SW480 (cell line): ENCODE measurements around the gene RPL27A.

ENCODE experiments used
- DNase-seq: peaks from one replicate; pipeline ENCODE4 v3.0.0-alpha.2; 2016; ENCODE audit warnings: low spot score

RPL27A gene

GRCh38 chr11:8721609-8722500 lies 39.3 kb downstream of the RPL27A start:
- no peak for DNase-seq

- DNase-seq: no peak
Measured at GRCh38 chr11:8722809-8723208, 40.2 kb downstream of the RPL27A start.

- DNase-seq: no peak
Measured at GRCh38 chr11:8723711-8724110, 41.1 kb downstream of the RPL27A start.

- no peak for DNase-seq
Measured at GRCh38 chr11:8724682-8725081, 42.1 kb downstream of the RPL27A start.

- no peak for DNase-seq
Measured at GRCh38 chr11:8726395-8726794, 43.8 kb downstream of the RPL27A start.

GRCh38 chr11:8728563-8728962 lies 46.0 kb downstream of the RPL27A start:
- no peak for DNase-seq

GRCh38 chr11:8729067-8729466 lies 46.5 kb downstream of the RPL27A start:
- DNase-seq: no peak

GRCh38 chr11:8729837-8730696 lies 47.5 kb downstream of the RPL27A start:
- no peak for DNase-seq

- DNase-seq: no peak
Measured at GRCh38 chr11:8730697-8731020, 48.1 kb downstream of the RPL27A start.

- no peak for DNase-seq
Measured at GRCh38 chr11:8731647-8732323, 49.2 kb downstream of the RPL27A start.

GRCh38 chr11:8732324-8732670 lies 49.7 kb downstream of the RPL27A start:
- DNase-seq: no peak

GRCh38 chr11:8732748-8733241 lies 50.2 kb downstream of the RPL27A start:
- DNase-seq: no peak

GRCh38 chr11:8733852-8734251 lies 51.3 kb downstream of the RPL27A start:
- no peak for DNase-seq

- no peak for DNase-seq
Measured at GRCh38 chr11:8735094-8735493, 52.5 kb downstream of the RPL27A start.

GRCh38 chr11:8739309-8739793 lies 56.8 kb downstream of the RPL27A start:
- no peak for DNase-seq
